K562 treated with DMSO at 1 percent for 4 hours (cell line): Measurements from ENCODE around the gene PRDM12. TPM values are rescaled to one million over a fixed set of nuclear protein-coding genes. Genes with fewer than 3 reads are reported as not detected.

Source experiments
- total RNA-seq: library from RNA; unstranded; fragments of 300-600 nt; gene quantifications from 2 replicates; pipeline ENCODE4 v1.2.3, GENCODE V29; 2022; ENCODE audit not compliant: insufficient read depth

The PRDM12 gene
- 0.33 TPM in 1 of 2 replicates, not detected in the other for total RNA-seq

DNA sequence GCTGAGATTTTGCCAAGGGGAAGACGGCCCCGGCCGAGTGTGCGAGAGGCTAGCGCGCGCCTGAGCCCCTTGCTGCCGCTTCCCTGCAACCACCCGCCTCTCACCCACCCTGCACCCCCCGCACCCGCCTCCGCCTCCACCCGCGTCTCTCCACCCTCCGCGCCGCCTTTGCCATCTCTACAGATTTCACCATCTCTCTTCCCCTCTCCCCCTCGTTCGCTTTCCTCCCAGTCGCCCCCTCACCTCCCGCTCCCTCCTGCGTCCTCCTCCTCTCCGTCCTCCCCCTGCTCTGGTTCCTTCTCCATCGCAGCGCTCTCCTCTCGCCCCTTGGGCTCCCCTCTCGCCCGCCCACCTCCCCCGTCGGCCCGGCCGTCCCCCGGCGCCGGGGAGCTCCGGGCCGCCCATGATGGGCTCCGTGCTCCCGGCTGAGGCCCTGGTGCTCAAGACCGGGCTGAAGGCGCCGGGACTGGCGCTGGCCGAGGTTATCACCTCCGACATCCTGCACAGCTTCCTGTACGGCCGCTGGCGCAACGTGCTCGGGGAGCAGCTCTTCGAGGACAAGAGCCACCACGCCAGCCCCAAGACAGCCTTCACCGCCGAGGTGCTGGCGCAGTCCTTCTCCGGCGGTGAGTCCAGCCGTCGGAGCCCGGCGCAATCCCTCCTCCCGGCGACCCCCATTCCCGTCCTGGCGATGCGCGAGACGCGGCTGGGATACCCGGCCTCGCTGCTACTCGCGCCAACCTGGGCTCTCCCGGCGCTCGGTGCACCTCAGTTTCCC is at the start of gene PRDM12:
PRDM12 (plus strand) TSS at position 344 of the 778 bp plus-strand sequence; CDS start at position 404, 60 bp downstream.

DNA sequence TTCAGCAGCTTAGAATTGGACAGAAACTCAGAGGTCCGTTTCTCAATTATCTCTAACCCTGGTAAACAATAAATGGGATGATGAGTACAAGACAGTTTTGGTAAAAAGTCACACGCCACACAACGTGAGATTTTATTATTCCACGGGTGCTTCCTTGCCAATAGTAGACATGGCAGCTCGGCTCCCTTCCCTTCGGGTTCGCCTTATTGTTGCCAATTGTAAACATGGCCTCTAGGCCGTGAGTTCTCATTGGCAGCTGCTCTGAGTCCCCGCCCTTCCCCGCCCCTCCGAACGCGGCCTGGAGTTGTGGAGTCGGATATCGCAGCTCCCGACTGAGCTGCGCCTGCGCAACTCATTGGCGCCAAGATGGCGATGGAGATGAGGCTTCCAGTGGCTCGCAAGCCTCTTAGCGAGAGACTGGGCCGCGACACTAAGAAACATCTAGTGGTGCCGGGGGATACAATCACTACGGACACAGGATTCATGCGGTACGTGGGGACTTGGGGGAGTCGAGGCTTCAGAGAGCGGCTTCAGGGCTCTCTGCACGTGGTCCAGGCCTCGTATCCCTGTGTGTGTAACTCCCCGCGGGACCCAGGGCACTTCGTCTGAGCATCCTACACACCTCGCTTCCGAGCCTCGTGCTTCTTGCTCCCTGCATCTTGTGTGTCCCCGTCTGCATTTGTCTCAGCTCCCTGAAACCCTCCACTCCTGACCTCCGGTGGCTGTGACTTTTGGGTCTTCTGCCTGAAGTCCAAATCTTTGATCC is 29.2 kb downstream of the PRDM12 start, which contains the start of gene EXOSC2:
EXOSC2 (plus strand) TSS at position 355 of the 766 bp plus-strand sequence; CDS start at position 367, 12 bp downstream.

Other genes starting within 250 kb of the PRDM12 start
- 91.1 and 132 TPM in 2 replicates for gene ASS1, start 219.6 kb upstream of the PRDM12 start, total RNA-seq
- gene FUBP3, start 85.0 kb upstream of the PRDM12 start, total RNA-seq, result 30.0 and 33.9 TPM in 2 replicates
- gene EXOSC2, start 29.2 kb downstream of the PRDM12 start, total RNA-seq, result 16.4 and 16.6 TPM in 2 replicates
- gene ABL1, start 170.7 kb downstream of the PRDM12 start, total RNA-seq, result 94.1 and 121 TPM in 2 replicates
- gene QRFP, start 232.2 kb downstream of the PRDM12 start, total RNA-seq, result 1.1 and 3.6 TPM in 2 replicates